Measurements from ENCODE around the gene WEE2.
"Not testable (repeated sequence)": the region's sequence is repeated elsewhere in the genome, so short reads cannot be mapped to it uniquely, and the experiment has no call there.

Gene WEE2

DNA sequence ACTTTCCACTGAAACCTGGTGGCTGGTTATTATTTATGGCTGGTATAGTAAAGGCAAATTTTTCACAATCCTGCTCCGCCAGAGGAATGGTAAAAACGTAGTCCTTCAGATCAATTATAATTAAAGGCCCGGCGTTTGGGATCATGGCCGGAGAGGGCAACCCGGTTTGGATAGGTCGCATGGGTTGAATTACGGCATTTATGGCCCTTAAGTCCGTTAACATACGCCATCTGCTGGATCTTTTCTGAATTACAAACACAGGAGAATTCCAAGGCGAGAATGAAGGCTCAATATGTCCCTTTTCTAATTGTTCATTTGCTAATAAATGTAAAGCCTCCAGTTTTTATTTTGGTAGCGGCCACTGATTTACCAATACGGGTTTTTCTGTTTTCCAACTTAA lies 44.5 kb downstream of the WEE2 start:
- DNase-seq (ENCODE audit: low spot score): no peak
- no peak for TF ChIP-seq CTCF (IDR thresholded peaks at IDR 0.05; ENCODE audit: extremely low read depth, missing control alignments)

DNA sequence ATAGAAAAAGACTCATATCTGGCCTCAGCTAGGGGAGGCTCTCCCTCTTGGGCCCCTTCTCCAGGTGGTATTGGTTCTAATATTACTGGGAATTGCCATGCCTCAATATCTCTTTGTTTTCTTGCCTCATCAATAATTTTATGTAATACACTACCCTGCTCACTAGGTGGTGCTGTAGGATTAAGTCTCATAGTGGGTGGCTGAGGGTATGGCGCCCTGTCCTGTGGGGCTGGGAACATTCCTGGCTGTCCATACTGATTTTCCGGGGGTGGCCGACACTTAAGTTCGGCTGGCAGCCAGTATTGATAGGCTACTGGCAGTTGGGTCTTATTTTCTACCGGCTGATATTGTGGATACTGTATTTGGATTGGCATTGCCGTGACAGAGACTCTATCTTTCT lies 46.8 kb downstream of the WEE2 start:
- peak; percentile 31 for TF ChIP-seq CTCF (IDR thresholded peaks at IDR 0.05; ENCODE audit: extremely low read depth, missing control alignments)
- peak; percentile 8 for DNase-seq (ENCODE audit: low spot score)

- TF ChIP-seq CTCF (IDR thresholded peaks at IDR 0.05; ENCODE audit: extremely low read depth, missing control alignments): no peak
- DNase-seq (ENCODE audit: low spot score): no peak
Measured at GRCh38 chr7:141763797-141764196, 55.6 kb downstream of the WEE2 start, which contains the start of gene TAS2R3. Gene TAS2R3 (plus strand): TSS chr7:141764097. CDS start chr7:141764159, 62 bp downstream.

DNA sequence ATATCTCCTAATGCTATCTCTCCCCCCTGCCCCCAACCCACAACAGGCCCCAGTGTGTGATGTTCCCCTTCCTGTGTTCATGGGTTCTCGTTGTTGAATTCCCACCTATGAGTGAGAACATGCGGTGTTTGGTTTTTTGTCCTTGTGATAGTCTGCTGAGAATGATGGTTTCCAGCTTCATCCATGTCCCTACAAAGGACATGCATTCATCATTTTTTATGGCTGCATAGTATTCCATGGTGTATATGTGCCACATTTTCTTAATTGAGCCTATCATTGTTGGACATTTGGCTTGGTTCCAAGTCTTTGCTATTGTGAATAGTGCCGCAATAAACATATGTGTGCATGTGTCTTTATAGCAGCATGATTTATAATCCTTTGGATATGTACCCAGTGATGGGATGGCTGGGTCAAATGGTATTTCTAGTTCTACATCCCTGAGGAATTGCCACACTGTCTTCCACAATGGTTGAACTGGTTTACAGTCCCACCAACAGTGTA lies 62.0 kb downstream of the WEE2 start:
- not testable (repeated sequence) for DNase-seq (ENCODE audit: low spot score)

DNA sequence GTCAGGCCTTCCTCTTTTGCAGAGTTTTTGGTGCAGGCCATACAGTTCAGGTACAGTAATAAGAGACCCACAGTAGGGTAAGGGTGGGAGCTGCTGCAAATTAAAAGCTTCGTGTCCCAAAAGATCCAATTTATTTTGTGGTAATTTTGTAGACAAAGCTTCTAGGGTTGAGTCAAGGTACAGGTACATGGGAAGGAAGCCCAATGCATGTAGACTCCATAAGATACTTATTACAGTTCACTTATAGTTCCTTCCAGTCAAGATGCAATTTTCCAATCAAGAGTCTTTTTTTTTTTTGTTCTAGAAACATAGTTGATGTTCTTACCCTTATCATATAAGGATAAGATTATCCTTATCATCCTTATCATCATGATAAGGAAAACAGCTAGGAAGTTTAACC lies 68.2 kb downstream of the WEE2 start, which contains the start of gene TAS2R4:
TAS2R4 (plus strand) TSS at position 301 of the 400 bp plus-strand sequence. CDS start 1,815 bp downstream, outside the sequence.
- no peak for TF ChIP-seq CTCF (IDR thresholded peaks at IDR 0.05; ENCODE audit: extremely low read depth, missing control alignments)
- DNase-seq (ENCODE audit: low spot score): no peak
